Prostate gland (tissue), 2 donors: Measurements from ENCODE around the gene SPATA25. TPM values are rescaled to one million over a fixed set of nuclear protein-coding genes. Genes with fewer than 3 reads are reported as not detected.
"Not testable (repeated sequence)": the region's sequence is repeated elsewhere in the genome, so short reads cannot be mapped to it uniquely, and the experiment has no call there.

ENCODE experiments used
- DNase-seq: peaks from one replicate; pipeline ENCODE4 v3.0.0-alpha.2; 2019; ENCODE audit warnings: low spot score
- H3K27ac ChIP-seq, 2 donors: fragments of 200-600 bp; sonication (generic); 2 replicates each; pipeline ENCODE4 v1.5.1; 2017 to 2019
- H3K27me3 ChIP-seq: fragments of 200-600 bp; sonication (generic); replicated peaks from 2 replicates; pipeline ENCODE4 v1.5.1; 2019; ENCODE audit not compliant: insufficient read depth
- H3K36me3 ChIP-seq, 2 donors: fragments of 200-600 bp; sonication (generic); 1 replicate in 1 of 2; 2 replicates in 1 of 2; pipeline versions ENCODE4 v1.5.1 to v1.8.1; 2017 to 2019
- H3K4me1 ChIP-seq: fragments of 200-600 bp; sonication (generic); replicated peaks from 2 replicates; pipeline ENCODE4 v1.5.1; 2019
- H3K4me3 ChIP-seq, 2 donors: fragments of 200-600 bp; sonication (generic); 2 replicates each; pipeline ENCODE4 v1.5.1; 2017 to 2019
- H3K9me3 ChIP-seq: fragments of 200-600 bp; sonication (generic); 2 replicates; pipeline ENCODE4 v1.5.1; 2017
- POLR2A ChIP-seq: fragments of 450-650 bp; IDR thresholded peaks from one replicate; pipeline ENCODE4 v1.6.1; 2016; ENCODE audit warnings: antibody characterized with exemption, mild to moderate bottlenecking
- POLR2AphosphoS5 ChIP-seq: sonication (generic); formaldehyde crosslinking; IDR thresholded peaks from one replicate; pipeline ENCODE4 v1.6.1; 2017; ENCODE audit warnings: antibody characterized with exemption
- WGBS: methylation state at CpG from one replicate; pipeline ENCODE4 v1.1.5; 2018; 5-methylcytosine and 5-hydroxymethylcytosine counted together
- intact Hi-C: fragments of 100-400 bp; cut with DNase I; formaldehyde crosslinking; loops from one replicate; pipeline ENCODE4 v1.14.2; 2022
- total RNA-seq, 2 donors: library from RNA; depleted of rRNA; stranded (reverse); fragments of >200 nt; gene quantifications; one replicate each; pipeline ENCODE4 v1.1.0, GENCODE V29; 2016
- TF ChIP-seq, protein P1 (sequence below), 4 experiments: fragments of 200-600 bp in 2 of 4; fragments of 450-650 bp in 2 of 4; sonication (generic) in 2 of 4; IDR thresholded peaks; 1 replicate in 3 of 4; 2 replicates in 1 of 4; pipeline ENCODE4 v1.5.1; 2016 to 2019; ENCODE audit warnings: antibody characterized with exemption in 4 of 4, mild to moderate bottlenecking in 2 of 4, moderate library complexity in 2 of 4

SPATA25 gene
- total RNA-seq, 2 donors from 2014 or later: 2.0 to 7.4 TPM

DNA sequence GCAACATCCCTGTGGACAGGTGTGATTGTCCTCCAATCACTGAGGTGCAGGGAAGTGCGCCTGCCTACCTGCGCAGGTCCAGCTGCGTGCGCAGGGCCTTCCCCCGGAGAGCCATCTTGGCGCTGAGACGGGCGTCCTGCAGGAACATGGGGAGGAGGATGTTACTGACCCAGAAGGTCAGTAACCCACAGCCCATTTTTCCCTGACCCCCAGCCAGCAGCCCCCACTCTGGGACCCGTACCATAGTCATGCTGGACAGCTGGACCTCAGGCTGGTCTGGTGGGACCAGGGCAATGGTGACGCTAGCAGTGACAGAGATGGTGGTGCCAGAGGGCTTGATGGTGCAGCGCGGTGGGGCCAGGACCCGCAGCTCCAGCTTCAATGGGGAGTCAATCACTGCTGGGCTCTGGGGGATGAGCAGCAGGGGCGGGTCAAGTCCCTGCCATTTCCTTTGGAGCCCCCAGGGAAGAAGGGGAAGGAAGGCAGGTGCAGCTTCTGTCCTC lies 14.8 kb upstream of the SPATA25 start:
- no peaks in the 10 kb centered on the region for H3K9me3 ChIP-seq
- no peak for DNase-seq
- WGBS: 96% methylated on average over 14 of the region's 14 CpGs
- no peak overlapping the region for H3K27ac ChIP-seq
- H3K4me1 ChIP-seq: no peaks in the 10 kb centered on the region
- TF ChIP-seq POLR2AphosphoS5: no peak
- TF ChIP-seq POLR2A: no peak
- TF ChIP-seq, protein P1, sequence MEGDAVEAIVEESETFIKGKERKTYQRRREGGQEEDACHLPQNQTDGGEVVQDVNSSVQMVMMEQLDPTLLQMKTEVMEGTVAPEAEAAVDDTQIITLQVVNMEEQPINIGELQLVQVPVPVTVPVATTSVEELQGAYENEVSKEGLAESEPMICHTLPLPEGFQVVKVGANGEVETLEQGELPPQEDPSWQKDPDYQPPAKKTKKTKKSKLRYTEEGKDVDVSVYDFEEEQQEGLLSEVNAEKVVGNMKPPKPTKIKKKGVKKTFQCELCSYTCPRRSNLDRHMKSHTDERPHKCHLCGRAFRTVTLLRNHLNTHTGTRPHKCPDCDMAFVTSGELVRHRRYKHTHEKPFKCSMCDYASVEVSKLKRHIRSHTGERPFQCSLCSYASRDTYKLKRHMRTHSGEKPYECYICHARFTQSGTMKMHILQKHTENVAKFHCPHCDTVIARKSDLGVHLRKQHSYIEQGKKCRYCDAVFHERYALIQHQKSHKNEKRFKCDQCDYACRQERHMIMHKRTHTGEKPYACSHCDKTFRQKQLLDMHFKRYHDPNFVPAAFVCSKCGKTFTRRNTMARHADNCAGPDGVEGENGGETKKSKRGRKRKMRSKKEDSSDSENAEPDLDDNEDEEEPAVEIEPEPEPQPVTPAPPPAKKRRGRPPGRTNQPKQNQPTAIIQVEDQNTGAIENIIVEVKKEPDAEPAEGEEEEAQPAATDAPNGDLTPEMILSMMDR (IDR thresholded peaks at IDR 0.05): no peak
- intact Hi-C loops: no loop called here
- no peaks in the 10 kb centered on the region for H3K27me3 ChIP-seq
- no peaks in the 10 kb centered on the region for H3K36me3 ChIP-seq
- H3K4me3 ChIP-seq: no peak overlapping the region

DNA sequence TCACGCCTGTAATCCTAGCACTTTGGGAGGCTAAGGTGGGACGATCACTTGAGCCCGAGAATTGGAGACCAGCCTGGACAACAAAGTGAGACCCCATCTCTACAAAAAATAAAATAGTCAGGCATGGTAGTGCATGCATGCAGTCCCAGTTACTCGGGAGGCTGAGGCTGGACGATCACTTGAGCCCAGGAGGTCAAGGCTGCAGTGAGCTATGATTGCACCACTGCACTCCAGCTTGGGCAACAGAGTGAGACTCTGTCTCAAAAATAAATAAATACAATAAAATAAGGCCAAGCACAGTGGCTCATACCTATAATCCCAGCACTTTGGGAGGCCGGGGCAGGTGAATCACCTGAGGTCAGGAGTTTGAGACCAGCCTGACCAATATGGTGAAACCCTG lies 13.9 kb upstream of the SPATA25 start:
- H3K36me3 ChIP-seq, H3K4me1 ChIP-seq, H3K4me3 ChIP-seq, DNase-seq, intact Hi-C loops, H3K9me3 ChIP-seq, H3K27ac ChIP-seq, H3K27me3 ChIP-seq: not testable (repeated sequence)
- WGBS: 95% methylated on average over 6 of the region's 6 CpGs

DNA sequence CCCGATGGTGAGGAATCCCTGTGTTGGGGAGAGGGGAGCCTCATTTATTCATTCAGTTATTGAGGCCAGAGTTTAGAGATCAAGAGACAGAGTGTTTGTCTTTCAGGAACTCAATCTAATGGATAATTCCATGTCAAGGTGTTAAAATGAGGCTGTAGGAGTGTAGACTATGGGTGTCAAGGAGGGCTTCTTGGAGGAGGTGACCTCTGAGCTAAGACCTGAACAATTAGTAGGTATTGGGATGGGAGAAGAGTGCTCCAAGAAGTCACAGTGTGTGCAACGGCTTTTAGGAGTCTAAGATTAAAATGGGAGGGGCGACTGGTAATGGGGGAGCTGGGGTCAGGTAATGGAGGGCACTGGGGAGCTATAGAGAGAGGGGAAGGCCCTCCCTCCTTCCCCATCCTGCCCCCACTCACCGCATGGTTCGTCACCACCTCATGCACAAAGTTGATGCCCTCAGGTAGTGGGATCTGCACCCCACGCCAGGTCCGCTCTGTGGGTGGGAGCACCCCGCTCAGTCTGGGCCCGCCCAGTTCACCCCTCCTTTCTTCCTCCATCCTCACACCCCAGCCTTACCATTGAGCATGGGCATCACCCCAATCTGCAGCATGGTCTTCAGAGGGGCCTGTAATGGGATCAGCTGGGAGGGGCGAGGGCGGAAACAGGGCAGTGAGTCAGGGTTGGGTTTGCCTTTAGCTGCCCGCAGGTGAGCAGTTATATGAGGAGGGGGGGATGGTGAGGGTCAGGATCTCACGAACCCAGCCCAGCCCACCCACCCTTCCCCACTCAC lies 11.8 kb upstream of the SPATA25 start:
- no peak for DNase-seq
- Histone ChIP-seq H3K4me3 (no peak overlapping the region), H3K36me3 (no peaks in the 10 kb centered on the region), H3K9me3 (no peaks in the 10 kb centered on the region), H3K27ac (no peak overlapping the region), H3K4me1 (no peaks in the 10 kb centered on the region), H3K27me3 (no peaks in the 10 kb centered on the region)
- intact Hi-C loops: loop anchor here (10.0 kb wide), 1 partner anchor 66 kb away; no protein-coding TSS in a partner anchor
- WGBS: 88% methylated on average over 13 of the region's 13 CpGs
- TF ChIP-seq, protein P1 (IDR thresholded peaks at IDR 0.05): no peak
- TF ChIP-seq POLR2A: no peak
- no peak for TF ChIP-seq POLR2AphosphoS5

DNA sequence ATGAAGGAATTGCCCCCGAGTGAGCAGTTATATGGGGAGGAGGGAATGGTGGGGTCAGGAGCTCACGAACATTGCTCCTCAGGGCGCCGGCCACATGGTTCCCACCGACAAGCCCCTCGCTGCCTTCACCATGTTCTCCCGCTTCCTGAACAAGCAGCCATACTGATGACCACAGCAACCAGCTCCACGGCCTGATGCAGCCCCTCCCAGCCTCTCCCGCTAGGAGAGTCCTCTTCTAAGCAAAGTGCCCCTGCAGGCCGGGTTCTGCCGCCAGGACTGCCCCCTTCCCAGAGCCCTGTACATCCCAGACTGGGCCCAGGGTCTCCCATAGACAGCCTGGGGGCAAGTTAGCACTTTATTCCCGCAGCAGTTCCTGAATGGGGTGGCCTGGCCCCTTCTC lies 10.9 kb upstream of the SPATA25 start:
- H3K27me3 ChIP-seq: no peaks in the 10 kb centered on the region
- DNase-seq: no peak
- intact Hi-C loops: loop anchor here (10.0 kb wide), 1 partner anchor 67 kb away; no protein-coding TSS in a partner anchor
- 81% methylated on average over 12 of the region's 12 CpGs for WGBS
- H3K9me3 ChIP-seq: no peaks in the 10 kb centered on the region
- H3K4me1 ChIP-seq: no peaks in the 10 kb centered on the region
- H3K27ac ChIP-seq: no peak overlapping the region
- H3K36me3 ChIP-seq: no peaks in the 10 kb centered on the region
- TF ChIP-seq, protein P1 (IDR thresholded peaks at IDR 0.05): no peak
- TF ChIP-seq POLR2AphosphoS5 (no peak), POLR2A (no peak)
- H3K4me3 ChIP-seq: no peak overlapping the region

DNA sequence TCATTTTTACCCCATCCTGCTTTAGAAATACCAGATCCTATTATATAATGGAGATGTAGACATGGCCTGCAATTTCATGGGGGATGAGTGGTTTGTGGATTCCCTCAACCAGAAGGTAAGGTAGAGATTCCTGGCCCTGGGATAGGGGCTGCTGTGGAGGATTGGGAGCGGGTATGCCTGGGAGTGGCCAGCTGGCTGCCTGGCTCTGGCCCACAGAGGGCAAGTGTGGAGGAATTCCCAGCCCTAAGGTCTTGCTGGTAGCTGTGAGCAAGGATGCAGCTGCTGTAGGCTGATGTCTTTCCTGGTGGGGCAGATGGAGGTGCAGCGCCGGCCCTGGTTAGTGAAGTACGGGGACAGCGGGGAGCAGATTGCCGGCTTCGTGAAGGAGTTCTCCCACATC lies 10.3 kb upstream of the SPATA25 start:
- TF ChIP-seq, protein P1 (IDR thresholded peaks at IDR 0.05): no peak
- TF ChIP-seq POLR2AphosphoS5 (no peak), POLR2A (no peak)
- no peaks in the 10 kb centered on the region for H3K36me3 ChIP-seq
- intact Hi-C loops: loop anchor here (10.0 kb wide), 1 partner anchor 67 kb away; no protein-coding TSS in a partner anchor
- 95% methylated on average over 7 of the region's 7 CpGs for WGBS
- no peak for DNase-seq
- H3K27me3 ChIP-seq: no peaks in the 10 kb centered on the region
- H3K27ac ChIP-seq: no peak overlapping the region
- no peaks in the 10 kb centered on the region for H3K9me3 ChIP-seq
- H3K4me1 ChIP-seq: no peaks in the 10 kb centered on the region
- no peak overlapping the region for H3K4me3 ChIP-seq
